SKM-1 treated with dmso at 0.1 percent for 144 hours (cell line): ENCODE measurements around the gene GRSF1.
"Not testable (repeated sequence)": the region's sequence is repeated elsewhere in the genome, so short reads cannot be mapped to it uniquely, and the experiment has no call there.

Source experiments
- DNase-seq: peaks from one replicate; lab custom pipeline; 2025; ENCODE audit not compliant: unreplicated experiment; lab: John Stamatoyannopoulos, UW

GRSF1 gene

GRCh38 chr4:70839589-70840093, at the start of gene GRSF1:
Gene GRSF1, minus strand, starts transcription at chr4:70839890. Its CDS starts 63 bp downstream, at chr4:70839827.
- DNase-seq, result peak; percentile 81

GRCh38 chr4:70885174-70885573, 45.5 kb upstream of the GRSF1 start:
- no peak for DNase-seq

- no peak for DNase-seq
These were observed 41.0 kb upstream of the GRSF1 start for GRCh38 chr4:70880739-70881138.

GRCh38 chr4:70877556-70877955, 37.9 kb upstream of the GRSF1 start:
- DNase-seq, result no peak

- DNase-seq, result no peak
These were observed 34.8 kb upstream of the GRSF1 start for GRCh38 chr4:70874268-70875156.

- no peak for DNase-seq
These were observed 33.5 kb upstream of the GRSF1 start for GRCh38 chr4:70873216-70873615.

- no peak for DNase-seq
These were observed 29.1 kb upstream of the GRSF1 start for GRCh38 chr4:70868778-70869177.

- no peak for DNase-seq
These were observed 23.6 kb upstream of the GRSF1 start for GRCh38 chr4:70863099-70863790.

- DNase-seq, result no peak
These were observed 19.4 kb upstream of the GRSF1 start for GRCh38 chr4:70859066-70859465.

- DNase-seq, result no peak
These were observed 18.8 kb upstream of the GRSF1 start for GRCh38 chr4:70858454-70858853.

- no peak for DNase-seq
These were observed 15.8 kb upstream of the GRSF1 start for GRCh38 chr4:70855464-70855863.

- peak; percentile 32 for DNase-seq
These were observed 9.6 kb upstream of the GRSF1 start for GRCh38 chr4:70849291-70849690.

GRCh38 chr4:70844180-70844579, 4.5 kb upstream of the GRSF1 start:
- DNase-seq, result no peak

GRCh38 chr4:70842761-70843435, 3.2 kb upstream of the GRSF1 start:
- no peak for DNase-seq

- DNase-seq, result no peak
These were observed 2.3 kb upstream of the GRSF1 start for GRCh38 chr4:70841951-70842350.

- DNase-seq, result no peak
These were observed 1.5 kb upstream of the GRSF1 start for GRCh38 chr4:70841211-70841610.

- not testable (repeated sequence) for DNase-seq
These were observed 941 bp upstream of the GRSF1 start for GRCh38 chr4:70840631-70841030.

GRCh38 chr4:70840137-70840536, 447 bp upstream of the GRSF1 start:
- peak; percentile 43 for DNase-seq

GRCh38 chr4:70838666-70839588, 763 bp downstream of the GRSF1 start:
- DNase-seq, result peak; percentile 58

- no peak for DNase-seq
These were observed 1.5 kb downstream of the GRSF1 start for GRCh38 chr4:70838204-70838603.
